NCI-H1048 (cell line): ENCODE results near the gene MYCBP2.
"Not testable (repeated sequence)": the region's sequence is repeated elsewhere in the genome, so short reads cannot be mapped to it uniquely, and the experiment has no call there.

Source experiments
- DNase-seq: peaks from one replicate; lab custom pipeline; 2025; lab: John Stamatoyannopoulos, UW

The MYCBP2 gene

GRCh38 chr13:77338329-77338728 is 11.4 kb upstream of the MYCBP2 start:
- no peak for DNase-seq

- DNase-seq, result no peak
Measured at GRCh38 chr13:77337159-77337558, 10.3 kb upstream of the MYCBP2 start.

- DNase-seq, result no peak
Measured at GRCh38 chr13:77335543-77335942, 8.6 kb upstream of the MYCBP2 start.

DNA sequence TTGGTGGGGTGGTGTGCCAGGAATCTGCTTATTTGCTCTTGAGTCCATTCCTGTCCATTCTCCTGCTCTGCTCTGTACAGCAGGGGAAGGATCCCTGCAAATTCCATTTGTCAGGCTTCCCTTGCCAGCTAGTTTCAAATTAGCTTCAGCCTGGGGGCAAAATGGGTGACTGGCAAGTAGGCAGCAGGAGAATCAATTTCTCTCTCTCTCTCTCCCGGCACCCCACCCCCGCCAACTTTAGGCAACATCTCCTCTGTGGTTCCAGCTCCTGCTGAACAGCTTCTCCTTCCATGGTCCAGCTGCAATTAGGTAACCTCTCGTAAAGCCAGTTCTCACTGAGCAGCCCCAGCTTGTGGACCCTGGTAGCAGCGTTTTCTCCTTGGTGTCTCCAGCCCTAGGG is 6.7 kb upstream of the MYCBP2 start:
- no peak for DNase-seq

- DNase-seq, result no peak
Measured at GRCh38 chr13:77331421-77331820, 4.5 kb upstream of the MYCBP2 start.

DNA sequence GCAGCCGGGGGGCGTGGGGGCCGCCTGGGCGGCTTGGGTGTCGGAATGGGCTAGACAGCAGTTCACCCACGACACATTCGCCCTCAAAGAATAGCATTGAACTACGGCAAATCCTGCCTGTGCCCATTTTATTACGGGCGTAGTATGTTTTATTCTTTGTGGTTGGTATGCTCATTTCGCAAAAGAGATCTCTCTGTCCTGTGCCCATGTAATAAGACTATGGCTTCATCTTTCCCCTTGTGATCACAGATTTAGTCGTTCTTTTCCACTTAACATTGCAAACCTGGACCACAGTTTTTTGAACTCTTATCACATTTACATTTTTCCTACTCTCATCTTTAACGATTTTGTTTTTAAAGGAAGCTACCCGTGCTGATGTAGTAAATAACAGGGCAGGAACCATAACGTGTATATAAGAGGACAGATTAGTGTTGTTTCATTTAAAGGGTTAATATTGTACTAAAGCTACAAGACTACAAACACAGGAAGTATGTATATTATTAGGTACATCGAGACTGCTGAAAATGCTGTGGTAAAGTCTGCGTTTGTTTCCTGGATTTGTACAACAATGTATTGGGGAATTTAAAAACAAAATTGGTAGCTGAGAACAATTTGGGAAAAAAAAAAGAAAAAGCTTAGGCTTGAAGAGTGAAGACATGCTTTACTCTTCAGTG is 3.2 kb upstream of the MYCBP2 start:
- no peak for DNase-seq

DNA sequence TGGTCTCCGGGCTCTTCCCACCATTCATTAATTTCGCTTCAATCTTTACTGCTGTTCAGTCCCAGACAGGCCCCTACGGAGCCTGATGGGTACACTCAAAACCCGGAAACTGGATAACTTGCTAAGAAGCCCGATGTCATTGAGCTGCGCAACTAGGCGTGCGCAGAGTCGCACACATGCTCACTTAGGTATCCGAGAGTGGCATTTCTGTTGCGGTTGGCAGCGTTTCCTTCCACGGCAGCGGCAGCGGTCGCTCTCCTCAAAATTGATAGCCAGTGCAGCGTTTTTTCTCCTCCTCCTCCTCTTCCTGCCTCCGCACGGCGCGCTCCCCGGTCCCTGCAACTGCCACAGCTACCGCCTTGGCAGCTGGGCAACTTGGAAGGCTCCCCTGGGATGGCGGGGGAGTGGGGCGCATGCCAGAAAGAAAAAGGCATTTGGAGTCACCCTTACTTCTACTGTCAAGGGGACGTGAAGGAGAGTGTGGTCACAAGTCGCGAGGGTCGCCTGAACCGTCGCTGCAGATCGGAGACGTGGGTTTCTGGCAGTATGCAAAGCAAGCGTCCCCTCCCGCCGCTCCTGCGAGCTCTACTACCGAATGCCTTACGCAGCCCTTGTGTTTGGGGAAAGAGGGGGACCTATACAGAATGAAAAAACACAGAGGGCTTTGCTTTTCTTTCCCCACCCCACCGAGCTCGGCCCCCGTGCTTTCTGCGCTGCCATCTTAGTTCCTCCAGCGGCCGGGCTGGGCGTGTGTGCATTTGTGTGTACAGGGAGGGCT is 2.4 kb upstream of the MYCBP2 start:
- peak; percentile 79 for DNase-seq

GRCh38 chr13:77328819-77329132 is 1.9 kb upstream of the MYCBP2 start:
- DNase-seq, result no peak

- no peak for DNase-seq
Measured at GRCh38 chr13:77325371-77325980, 1.4 kb downstream of the MYCBP2 start.

DNA sequence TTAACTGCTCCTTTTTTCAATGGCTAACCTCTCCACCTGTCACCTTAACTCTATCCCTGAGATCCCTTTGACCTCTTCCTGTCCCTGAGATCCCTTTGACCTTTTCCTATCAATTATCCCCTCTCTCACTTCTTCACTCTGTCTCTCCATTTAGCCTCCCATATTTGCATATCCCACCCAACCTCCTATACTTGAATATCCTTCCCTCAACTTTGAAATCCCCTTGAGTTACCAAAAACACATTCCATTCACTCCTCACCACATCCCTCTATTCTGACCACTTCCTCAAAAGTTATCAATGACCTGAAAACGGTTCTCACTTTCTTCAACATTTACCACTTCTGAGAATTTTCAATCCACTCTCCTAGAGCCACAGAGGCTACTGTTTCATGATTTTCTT is 3.0 kb downstream of the MYCBP2 start:
- no peak for DNase-seq

- DNase-seq, result no peak
Measured at GRCh38 chr13:77319536-77319935, 7.4 kb downstream of the MYCBP2 start.

- DNase-seq, result no peak
Measured at GRCh38 chr13:77318741-77319140, 8.2 kb downstream of the MYCBP2 start.

- DNase-seq, result no peak
Measured at GRCh38 chr13:77316430-77316829, 10.5 kb downstream of the MYCBP2 start.

- not testable (repeated sequence) for DNase-seq
Measured at GRCh38 chr13:77315509-77315908, 11.4 kb downstream of the MYCBP2 start.

- no peak for DNase-seq
Measured at GRCh38 chr13:77313923-77314322, 13.0 kb downstream of the MYCBP2 start.

DNA sequence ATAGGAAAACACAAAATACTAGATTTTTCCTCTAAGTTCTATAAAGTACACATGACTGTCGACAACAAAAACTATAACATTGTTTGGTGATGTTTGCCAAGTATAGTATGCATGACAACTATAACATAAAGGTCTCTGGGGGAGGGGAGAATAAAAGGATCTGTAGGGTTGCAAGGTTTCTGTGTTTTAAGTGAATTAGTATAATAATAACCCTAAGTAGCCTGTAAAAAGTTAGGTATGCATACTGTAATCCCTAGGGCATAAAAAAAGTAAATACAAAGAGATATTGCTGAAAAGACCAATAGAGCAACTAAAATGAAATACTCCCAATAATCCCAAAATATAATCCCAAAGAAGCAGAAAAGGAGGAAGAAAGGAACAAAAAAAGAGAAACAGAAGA is 14.6 kb downstream of the MYCBP2 start:
- DNase-seq, result no peak

DNA sequence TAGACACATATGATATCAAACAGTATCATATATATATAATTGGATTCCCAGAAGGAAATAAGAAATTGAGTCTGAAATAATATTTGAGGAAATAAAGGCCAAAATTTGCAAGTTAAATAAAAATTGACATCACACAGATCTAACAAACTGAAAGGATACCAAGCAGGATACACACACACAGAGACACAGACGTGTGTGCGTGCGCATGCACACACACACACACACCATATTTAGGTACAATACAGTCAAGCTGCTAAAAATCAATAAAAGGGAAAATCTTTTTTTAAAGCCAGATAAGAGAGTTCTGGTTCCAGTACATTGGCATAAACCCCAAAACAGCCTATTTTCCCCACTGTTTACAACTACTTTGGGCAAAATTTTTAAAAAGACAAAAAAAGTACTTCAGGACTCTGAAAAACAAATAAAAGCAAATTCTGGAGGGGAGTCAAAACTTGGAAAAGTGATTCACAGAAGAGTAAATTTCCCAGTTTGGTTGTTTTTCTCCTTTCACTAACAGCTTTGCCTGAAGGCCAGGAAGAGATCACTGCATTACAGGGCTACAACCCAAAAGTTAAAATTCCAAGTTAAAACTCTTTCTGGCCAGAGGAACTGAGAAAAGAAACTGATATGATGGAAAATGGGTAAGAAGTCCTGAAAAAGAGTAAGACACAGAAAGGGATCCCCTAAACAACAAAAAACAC is 16.2 kb downstream of the MYCBP2 start:
- no peak for DNase-seq

GRCh38 chr13:77310161-77310560 is 16.7 kb downstream of the MYCBP2 start:
- DNase-seq, result no peak

DNA sequence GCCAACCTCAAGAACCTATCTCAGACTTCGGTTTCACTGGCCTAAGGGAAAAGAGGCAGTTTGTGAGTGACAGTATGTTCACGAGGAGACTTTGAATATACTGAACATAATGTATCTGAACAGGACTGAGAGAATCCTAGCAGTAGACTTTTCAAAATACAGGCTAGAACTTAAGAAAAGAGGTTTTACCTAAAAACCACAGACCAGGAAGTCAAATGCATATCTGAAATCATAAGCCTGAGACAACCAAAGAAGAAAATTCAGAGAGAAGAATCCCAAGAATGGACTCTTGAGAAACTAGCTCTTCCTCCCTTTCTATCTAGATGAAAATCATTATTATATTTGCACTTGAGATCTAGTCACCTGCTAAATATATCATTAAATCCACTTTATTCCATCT is 17.6 kb downstream of the MYCBP2 start:
- DNase-seq, result no peak

DNA sequence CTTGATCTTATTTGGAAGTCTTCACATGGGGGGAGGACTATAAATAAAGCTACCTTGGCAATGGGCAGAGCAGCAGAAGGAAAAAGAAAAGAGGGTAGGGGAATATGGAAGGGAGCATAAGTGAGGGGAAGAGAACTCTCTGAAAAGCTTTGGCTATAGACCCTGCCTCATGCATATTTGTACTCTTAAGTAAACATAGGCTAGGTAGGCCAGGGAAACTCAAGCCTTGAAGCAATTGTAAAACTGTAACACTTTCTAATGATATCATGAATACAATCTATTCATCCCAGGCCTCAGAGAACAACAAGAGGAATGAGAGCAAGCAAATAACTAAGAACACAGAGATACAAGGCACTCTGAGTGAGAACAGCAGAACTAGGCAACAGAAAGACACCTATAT is 20.4 kb downstream of the MYCBP2 start:
- no peak for DNase-seq

- DNase-seq, result no peak
Measured at GRCh38 chr13:77305266-77305665, 21.6 kb downstream of the MYCBP2 start.

- DNase-seq, result no peak
Measured at GRCh38 chr13:77300176-77301037, 26.5 kb downstream of the MYCBP2 start.
